Measurements from ENCODE around the gene FBXO24.
"Not testable (repeated sequence)": the region's sequence is repeated elsewhere in the genome, so short reads cannot be mapped to it uniquely, and the experiment has no call there.

The FBXO24 gene

GRCh38 chr7:100546129-100546925, 39.8 kb upstream of the FBXO24 start:
- H2BK12ac ChIP-seq (ENCODE audit: low read length in 2 of 2), result peak overlapping the region in 1 of 2 experiments; percentile 78
- peak overlapping the region; percentile 33 for H2AK5ac ChIP-seq (ENCODE audit: low read length, severe bottlenecking)
- H3K4me2 ChIP-seq (ENCODE audit: low read length, poor library complexity, severe bottlenecking), result peak overlapping the region; percentile 35
- peak overlapping the region; percentile 73 for H3K9ac ChIP-seq (ENCODE audit: low read length)
- 21% methylated on average over 10 of the region's 10 CpGs for WGBS
- H3K4me3 ChIP-seq (ENCODE audit: insufficient read depth in 1 of 2, low read depth in 1 of 2, low read length in 2 of 2), result no peak overlapping the region
- no peak overlapping the region for H2BK15ac ChIP-seq (ENCODE audit: low read depth, poor library complexity, severe bottlenecking)
- peak overlapping the region; percentile 61 to 62 for H3K18ac ChIP-seq (ENCODE audit: low read depth in 1 of 2, low read length in 2 of 2)
- H3K4ac ChIP-seq (ENCODE audit: low read depth in 1 of 2, low read length in 2 of 2), result peak overlapping the region; percentile 2 to 94
- no peak overlapping the region for H4K91ac ChIP-seq (ENCODE audit: low read length)
- peak overlapping the region; percentile 4 for H2BK120ac ChIP-seq (ENCODE audit: low read depth, low read length)
- peak; percentile 36 for DNase-seq
- peak overlapping the region; percentile 27 for H2AFZ ChIP-seq (ENCODE audit: low read depth, low read length)
- H3K27me3 ChIP-seq (ENCODE audit: control insufficient read depth in 1 of 2, insufficient read depth in 1 of 2, low read length in 2 of 2), result no peaks in the 10 kb centered on the region
- peaks cover 8% of the 10 kb centered on the region for H3K4me1 ChIP-seq (ENCODE audit: control insufficient read depth, insufficient read depth, low read depth, low read length)
- H3K27ac ChIP-seq (ENCODE audit: low read length, poor library complexity, severe bottlenecking), result peak overlapping the region; percentile 97
- H3K14ac ChIP-seq (ENCODE audit: low read length in 2 of 2), result no peak overlapping the region
- H3K9me3 ChIP-seq (ENCODE audit: control insufficient read depth, low read length), result no peaks in the 10 kb centered on the region
- H2BK5ac ChIP-seq (ENCODE audit: low read depth, low read length, poor library complexity, severe bottlenecking), result peak overlapping the region; percentile 39
- H3K36me3 ChIP-seq (ENCODE audit: control insufficient read depth in 1 of 2, insufficient read depth in 2 of 2, low read depth in 1 of 2, low read length in 2 of 2), result peaks cover 7 to 15% of the 10 kb centered on the region in 2 experiments
- peaks cover 26% of the 10 kb centered on the region for H3K79me1 ChIP-seq (replicated peaks; ENCODE audit: low read length, poor library complexity, severe bottlenecking)
- H4K8ac ChIP-seq (ENCODE audit: low read length), result peak overlapping the region; percentile 87
- no peak overlapping the region for H3K23ac ChIP-seq (ENCODE audit: low read length in 2 of 2)

- Histone ChIP-seq H3K23ac (ENCODE audit: low read length in 2 of 2) (no peak overlapping the region), H2BK15ac (ENCODE audit: low read depth, poor library complexity, severe bottlenecking) (peak overlapping the region; percentile 38), H2BK5ac (ENCODE audit: low read depth, low read length, poor library complexity, severe bottlenecking) (no peak overlapping the region), H3K14ac (ENCODE audit: low read length in 2 of 2) (no peak overlapping the region), H3K27ac (ENCODE audit: low read length, poor library complexity, severe bottlenecking) (peak overlapping the region; percentile 97), H3K27me3 (ENCODE audit: control insufficient read depth in 1 of 2, insufficient read depth in 1 of 2, low read length in 2 of 2) (no peaks in the 10 kb centered on the region), H3K4me3 (ENCODE audit: insufficient read depth in 1 of 2, low read depth in 1 of 2, low read length in 2 of 2) (no peak overlapping the region), H2BK12ac (ENCODE audit: low read length in 2 of 2) (peak overlapping the region; percentile 37 to 91), H4K8ac (ENCODE audit: low read length) (peak overlapping the region; percentile 61), H2AK5ac (ENCODE audit: low read length, severe bottlenecking) (peak overlapping the region; percentile 93), H3K9ac (ENCODE audit: low read length) (peak overlapping the region; percentile 73), H3K4me1 (ENCODE audit: control insufficient read depth, insufficient read depth, low read depth, low read length) (peaks cover 8% of the 10 kb centered on the region), H2AFZ (ENCODE audit: low read depth, low read length) (no peak overlapping the region), H3K36me3 (ENCODE audit: control insufficient read depth in 1 of 2, insufficient read depth in 2 of 2, low read depth in 1 of 2, low read length in 2 of 2) (peaks cover 7 to 20% of the 10 kb centered on the region in 2 experiments), H3K4me2 (ENCODE audit: low read length, poor library complexity, severe bottlenecking) (no peak overlapping the region), H3K4ac (ENCODE audit: low read depth in 1 of 2, low read length in 2 of 2) (peak overlapping the region in 1 of 2 experiments; percentile 32), H3K9me3 (ENCODE audit: control insufficient read depth, low read length) (no peaks in the 10 kb centered on the region), H2BK120ac (ENCODE audit: low read depth, low read length) (peak overlapping the region; percentile 11), H4K91ac (ENCODE audit: low read length) (no peak overlapping the region), H3K18ac (ENCODE audit: low read depth in 1 of 2, low read length in 2 of 2) (peak overlapping the region in 1 of 2 experiments; percentile 61), H3K79me1 (replicated peaks; ENCODE audit: low read length, poor library complexity, severe bottlenecking) (peaks cover 23% of the 10 kb centered on the region)
- no peak for DNase-seq
- 88% methylated on average over 8 of the region's 9 CpGs for WGBS
These were observed 39.0 kb upstream of the FBXO24 start for GRCh38 chr7:100546926-100547800.

GRCh38 chr7:100547872-100548271, 38.3 kb upstream of the FBXO24 start:
- no peak for DNase-seq
- no peak overlapping the region for H3K4me2 ChIP-seq (ENCODE audit: low read length, poor library complexity, severe bottlenecking)
- peaks cover 8% of the 10 kb centered on the region for H3K4me1 ChIP-seq (ENCODE audit: control insufficient read depth, insufficient read depth, low read depth, low read length)
- no peak overlapping the region for H2BK15ac ChIP-seq (ENCODE audit: low read depth, poor library complexity, severe bottlenecking)
- H3K9me3 ChIP-seq (ENCODE audit: control insufficient read depth, low read length), result no peaks in the 10 kb centered on the region
- peak overlapping the region; percentile 84 for H4K91ac ChIP-seq (ENCODE audit: low read length)
- peak overlapping the region; percentile 93 for H2AK5ac ChIP-seq (ENCODE audit: low read length, severe bottlenecking)
- no peak overlapping the region for H2BK5ac ChIP-seq (ENCODE audit: low read depth, low read length, poor library complexity, severe bottlenecking)
- no peak overlapping the region for H3K14ac ChIP-seq (ENCODE audit: low read length in 2 of 2)
- peak overlapping the region in 1 of 2 experiments; percentile 91 for H2BK12ac ChIP-seq (ENCODE audit: low read length in 2 of 2)
- H3K4ac ChIP-seq (ENCODE audit: low read depth in 1 of 2, low read length in 2 of 2), result peak overlapping the region in 1 of 2 experiments; percentile 32
- H2AFZ ChIP-seq (ENCODE audit: low read depth, low read length), result no peak overlapping the region
- H3K36me3 ChIP-seq (ENCODE audit: control insufficient read depth in 1 of 2, insufficient read depth in 2 of 2, low read depth in 1 of 2, low read length in 2 of 2), result peaks cover 13 to 27% of the 10 kb centered on the region in 2 experiments
- peak overlapping the region in 1 of 2 experiments; percentile 4 for H3K18ac ChIP-seq (ENCODE audit: low read depth in 1 of 2, low read length in 2 of 2)
- no peak overlapping the region for H3K27ac ChIP-seq (ENCODE audit: low read length, poor library complexity, severe bottlenecking)
- H3K4me3 ChIP-seq (ENCODE audit: insufficient read depth in 1 of 2, low read depth in 1 of 2, low read length in 2 of 2), result no peak overlapping the region
- H3K9ac ChIP-seq (ENCODE audit: low read length), result peak overlapping the region; percentile 9
- peak overlapping the region; percentile 67 for H4K8ac ChIP-seq (ENCODE audit: low read length)
- no peak overlapping the region for H3K23ac ChIP-seq (ENCODE audit: low read length in 2 of 2)
- H3K79me1 ChIP-seq (replicated peaks; ENCODE audit: low read length, poor library complexity, severe bottlenecking), result peaks cover 18% of the 10 kb centered on the region
- WGBS, result 58% methylated on average over 2 of the region's 2 CpGs
- no peaks in the 10 kb centered on the region for H3K27me3 ChIP-seq (ENCODE audit: control insufficient read depth in 1 of 2, insufficient read depth in 1 of 2, low read length in 2 of 2)
- H2BK120ac ChIP-seq (ENCODE audit: low read depth, low read length), result peak overlapping the region; percentile 11

GRCh38 chr7:100548446-100548845, 37.7 kb upstream of the FBXO24 start:
- H3K79me1 ChIP-seq (replicated peaks; ENCODE audit: low read length, poor library complexity, severe bottlenecking), result peaks cover 18% of the 10 kb centered on the region
- WGBS, result 87% methylated on average over 4 of the region's 5 CpGs
- peak overlapping the region in 1 of 2 experiments; percentile 67 for H3K18ac ChIP-seq (ENCODE audit: low read depth in 1 of 2, low read length in 2 of 2)
- H3K4me1 ChIP-seq (ENCODE audit: control insufficient read depth, insufficient read depth, low read depth, low read length); H2BK5ac ChIP-seq (ENCODE audit: low read depth, low read length, poor library complexity, severe bottlenecking); H3K4ac ChIP-seq (ENCODE audit: low read depth in 1 of 2, low read length in 2 of 2); H3K23ac ChIP-seq (ENCODE audit: low read length in 2 of 2); H3K4me3 ChIP-seq (ENCODE audit: insufficient read depth in 1 of 2, low read depth in 1 of 2, low read length in 2 of 2); H3K4me2 ChIP-seq (ENCODE audit: low read length, poor library complexity, severe bottlenecking); H3K27me3 ChIP-seq (ENCODE audit: control insufficient read depth in 1 of 2, insufficient read depth in 1 of 2, low read length in 2 of 2); H2AFZ ChIP-seq (ENCODE audit: low read depth, low read length); H3K14ac ChIP-seq (ENCODE audit: low read length in 2 of 2); H3K27ac ChIP-seq (ENCODE audit: low read length, poor library complexity, severe bottlenecking); H3K9me3 ChIP-seq (ENCODE audit: control insufficient read depth, low read length); H2BK120ac ChIP-seq (ENCODE audit: low read depth, low read length); H2BK15ac ChIP-seq (ENCODE audit: low read depth, poor library complexity, severe bottlenecking); DNase-seq; H3K9ac ChIP-seq (ENCODE audit: low read length): not testable (repeated sequence)
- H2AK5ac ChIP-seq (ENCODE audit: low read length, severe bottlenecking), result peak overlapping the region; percentile 20
- peaks cover 17 to 33% of the 10 kb centered on the region in 2 experiments for H3K36me3 ChIP-seq (ENCODE audit: control insufficient read depth in 1 of 2, insufficient read depth in 2 of 2, low read depth in 1 of 2, low read length in 2 of 2)
- peak overlapping the region; percentile 34 for H4K91ac ChIP-seq (ENCODE audit: low read length)
- peak overlapping the region; percentile 21 to 90 for H2BK12ac ChIP-seq (ENCODE audit: low read length in 2 of 2)
- peak overlapping the region; percentile 61 for H4K8ac ChIP-seq (ENCODE audit: low read length)
